Kasumi-1 (cell line): ENCODE results near the gene SNX20.
A peak's percentile ranks its signal among the peaks of the same experiment; 100 is the strongest.

Experiments
- DNase-seq, 2 experiments: peaks; one replicate each; lab custom pipeline; 2025; lab: John Stamatoyannopoulos, UW

Gene SNX20

GRCh38 chr16:50635505-50636392 is 45.4 kb downstream of the SNX20 start:
- DNase-seq = no peak

DNA sequence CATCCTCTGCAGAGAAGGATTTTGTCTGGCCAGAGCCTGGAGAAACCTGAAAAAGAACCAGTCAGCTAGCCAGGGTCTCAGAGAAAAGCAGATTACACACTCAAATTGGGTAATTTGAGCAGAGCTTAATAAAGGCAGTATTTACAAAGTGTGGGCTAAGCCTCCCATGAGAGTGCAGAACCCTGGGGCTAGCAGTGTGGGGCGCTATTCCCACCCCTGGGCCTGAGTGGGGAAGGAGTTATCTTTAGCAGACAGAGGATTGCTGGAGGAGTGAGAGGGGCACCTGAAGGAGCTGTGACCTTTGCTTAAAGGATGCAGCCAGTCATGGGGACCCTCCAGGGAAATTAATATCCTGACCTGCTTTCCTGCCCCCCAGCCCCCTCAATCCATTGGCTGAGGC is 46.2 kb downstream of the SNX20 start:
- DNase-seq = no peak

- no peak for DNase-seq
Observed at GRCh38 chr16:50634090-50634489, 47.0 kb downstream of the SNX20 start.

- no peak for DNase-seq
Observed at GRCh38 chr16:50632927-50633800, 47.9 kb downstream of the SNX20 start.

GRCh38 chr16:50631985-50632576 is 49.0 kb downstream of the SNX20 start:
- no peak for DNase-seq

- no peak for DNase-seq
Observed at GRCh38 chr16:50631249-50631984, 49.7 kb downstream of the SNX20 start.

GRCh38 chr16:50630394-50631020 is 50.6 kb downstream of the SNX20 start:
- no peak for DNase-seq

- DNase-seq = no peak
Observed at GRCh38 chr16:50629334-50629733, 51.8 kb downstream of the SNX20 start.

GRCh38 chr16:50628156-50628802 is 52.8 kb downstream of the SNX20 start:
- no peak for DNase-seq

GRCh38 chr16:50627419-50627818 is 53.7 kb downstream of the SNX20 start:
- peak; percentile 36 to 44 for DNase-seq

GRCh38 chr16:50626868-50627267 is 54.2 kb downstream of the SNX20 start:
- peak in 1 of 2 experiments; percentile 24 for DNase-seq

DNA sequence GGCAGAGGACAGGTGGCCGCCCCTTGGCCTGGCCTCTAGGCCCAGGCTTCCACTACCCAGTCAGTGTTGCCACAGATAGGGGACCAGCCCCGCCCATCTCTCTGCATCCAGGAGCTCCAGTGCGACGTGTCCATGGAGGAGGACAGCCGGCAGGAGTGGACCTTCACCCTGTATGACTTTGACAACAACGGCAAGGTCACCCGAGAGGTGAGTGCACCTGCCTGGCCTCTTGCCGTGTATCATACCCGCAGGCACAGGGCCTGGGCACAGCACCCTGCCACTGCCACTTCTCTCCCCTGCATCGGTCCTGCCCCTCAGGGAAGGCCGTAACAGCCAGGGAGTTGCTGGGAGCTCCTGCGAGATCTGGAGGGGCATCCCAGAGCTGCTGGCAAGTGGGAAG is 55.7 kb downstream of the SNX20 start:
- no peak for DNase-seq

DNA sequence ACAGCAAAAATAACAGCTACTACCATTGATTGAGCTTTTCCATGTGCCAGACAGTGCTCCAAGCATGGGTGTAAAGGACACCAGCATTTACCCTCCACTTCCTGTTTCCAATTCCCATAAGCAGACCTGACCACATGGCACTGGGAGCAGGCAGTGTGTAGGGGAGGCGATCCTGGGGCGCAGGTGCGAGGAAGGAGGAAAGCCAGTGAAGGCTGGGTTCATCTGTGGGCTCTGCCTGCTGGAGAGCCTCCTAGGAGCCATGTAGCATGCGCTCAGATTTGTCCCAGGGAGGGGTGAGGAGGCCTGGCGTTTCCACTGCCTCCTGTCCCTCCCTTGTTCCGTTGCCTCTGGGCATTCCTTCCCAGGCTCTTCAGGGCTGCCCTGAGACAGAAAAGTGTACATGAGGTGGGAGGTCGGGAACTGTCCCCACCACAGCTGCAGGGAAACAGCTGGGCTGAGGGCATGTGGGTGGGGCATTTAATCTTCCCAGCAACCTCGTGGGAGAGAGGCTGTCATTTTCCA is 56.6 kb downstream of the SNX20 start:
- DNase-seq = no peak

GRCh38 chr16:50622643-50623369 is 58.3 kb downstream of the SNX20 start:
- DNase-seq = no peak

DNA sequence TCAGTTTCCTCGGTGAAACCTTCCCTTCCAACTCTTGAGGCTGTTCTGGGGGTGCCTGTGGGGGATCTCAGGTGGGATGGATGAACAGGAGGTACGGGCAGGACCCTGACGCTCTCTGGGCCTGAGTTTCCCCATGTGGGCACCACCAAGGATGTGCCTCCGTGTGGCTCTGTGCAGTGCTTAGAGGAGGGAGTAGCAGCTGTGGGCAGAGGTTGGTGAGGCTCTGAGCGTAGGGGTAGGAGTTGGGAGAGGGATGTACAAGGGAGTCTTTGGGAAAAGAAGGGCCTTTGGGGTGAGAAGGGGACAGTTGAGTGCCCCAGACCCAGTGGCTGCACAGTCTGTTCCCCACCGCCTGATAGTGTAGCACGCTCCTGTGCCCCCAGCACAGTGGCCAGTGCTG is 59.1 kb downstream of the SNX20 start:
- DNase-seq = no peak
